Activated CD8-positive, alpha-beta memory T cell treated with anti-CD3 and anti-CD28 coated beads, Interleukin-2, amount 50 U/mL, for 24 hours (primary cell): Measurements from ENCODE around the gene MAPRE2.
"Not testable (repeated sequence)": the region's sequence is repeated elsewhere in the genome, so short reads cannot be mapped to it uniquely, and the experiment has no call there.

Experiments
- DNase-seq: peaks from one replicate; pipeline ENCODE4 v3.0.0-alpha.2; 2020; ENCODE audit errors: extremely low read depth

MAPRE2 gene

DNA sequence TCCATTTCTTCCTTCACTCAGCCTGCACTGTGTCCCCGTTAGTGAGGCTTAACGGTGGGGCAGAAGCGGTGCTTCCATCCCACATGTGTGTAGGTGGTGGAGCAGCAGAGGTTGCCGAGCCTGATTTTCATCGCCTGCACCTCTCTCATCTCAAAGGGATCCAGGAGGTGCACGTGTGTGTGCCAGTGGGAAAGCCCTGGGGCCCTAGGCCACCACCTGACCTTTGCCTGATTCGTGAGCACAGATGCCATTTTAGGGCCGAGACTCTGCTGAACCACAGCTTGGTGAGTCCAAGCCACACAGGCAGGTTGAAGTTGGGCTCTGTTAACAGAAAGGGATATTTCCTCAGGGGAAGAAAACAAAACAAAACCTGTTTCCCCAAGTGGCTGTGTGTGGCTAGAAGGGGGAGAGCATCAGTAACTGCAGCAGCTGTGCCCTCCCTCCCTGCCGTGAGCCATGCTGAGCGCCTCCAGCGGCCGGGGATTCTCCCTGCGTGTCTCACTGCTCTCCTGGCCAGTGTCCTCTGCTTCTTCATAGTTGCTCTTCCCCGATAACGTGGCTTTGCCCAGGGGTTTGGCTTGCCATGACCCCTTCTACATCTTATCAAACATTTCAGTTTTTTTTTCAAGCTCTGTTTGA lies 81.5 kb downstream of the MAPRE2 start:
- DNase-seq = no peak

DNA sequence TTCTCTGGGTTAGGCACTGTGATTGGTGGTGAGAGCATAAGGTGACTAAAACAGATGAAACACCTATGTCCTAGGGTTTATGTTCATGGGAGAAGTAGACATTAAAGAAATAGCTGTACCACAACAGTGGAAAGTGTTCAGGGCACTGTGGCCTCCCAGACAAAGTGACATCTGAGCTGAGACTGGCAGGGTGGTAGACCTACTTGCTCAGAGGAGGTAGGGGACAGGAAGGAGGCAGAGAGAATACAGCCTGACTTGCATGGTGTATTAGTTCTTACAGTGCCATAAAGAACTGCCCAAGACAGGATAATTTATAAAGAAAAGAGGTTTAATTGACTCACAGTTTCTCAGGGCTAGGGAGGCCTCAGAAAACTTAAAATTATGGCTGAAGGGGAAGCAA lies 82.6 kb downstream of the MAPRE2 start:
- no peak for DNase-seq

DNA sequence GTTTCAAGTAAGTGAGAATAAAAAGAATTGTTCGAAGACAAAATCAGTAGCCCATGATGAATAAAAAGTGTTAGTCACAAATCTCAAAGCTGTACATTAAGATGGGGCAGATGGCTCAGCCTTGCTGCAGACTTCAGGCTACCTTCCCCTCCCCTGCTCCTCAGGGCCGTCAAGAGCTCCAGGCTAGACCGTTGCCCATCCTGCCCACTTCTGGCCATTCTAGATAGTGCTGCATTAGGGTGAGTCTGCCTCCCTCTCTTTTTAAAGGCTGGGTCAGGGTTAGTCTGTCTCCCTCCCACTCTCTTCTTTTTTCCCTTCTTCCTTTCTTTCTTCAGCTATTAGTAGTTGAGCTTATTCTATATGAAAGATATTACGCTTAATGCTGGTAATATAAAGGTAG lies 86.0 kb downstream of the MAPRE2 start:
- no peak for DNase-seq

DNA sequence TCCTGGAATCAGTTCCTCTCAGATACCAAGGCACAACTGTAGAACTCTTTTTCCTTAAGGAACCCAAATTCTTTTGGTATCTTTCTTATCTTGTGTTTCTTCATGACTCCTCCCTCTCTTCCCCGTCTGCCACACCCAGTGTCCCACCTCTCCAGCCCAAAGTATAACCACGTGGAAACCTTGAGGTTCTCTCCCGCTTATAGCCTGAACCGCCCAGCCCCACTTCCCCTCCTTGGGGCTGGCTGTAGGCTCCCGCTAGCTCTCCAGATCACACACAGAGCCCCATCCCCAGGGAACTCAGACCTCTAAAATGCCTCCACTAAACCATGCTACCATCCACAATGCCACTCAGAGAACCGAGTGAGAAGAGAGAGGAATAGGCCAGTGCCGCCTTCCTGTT lies 87.5 kb downstream of the MAPRE2 start:
- no peak for DNase-seq

DNA sequence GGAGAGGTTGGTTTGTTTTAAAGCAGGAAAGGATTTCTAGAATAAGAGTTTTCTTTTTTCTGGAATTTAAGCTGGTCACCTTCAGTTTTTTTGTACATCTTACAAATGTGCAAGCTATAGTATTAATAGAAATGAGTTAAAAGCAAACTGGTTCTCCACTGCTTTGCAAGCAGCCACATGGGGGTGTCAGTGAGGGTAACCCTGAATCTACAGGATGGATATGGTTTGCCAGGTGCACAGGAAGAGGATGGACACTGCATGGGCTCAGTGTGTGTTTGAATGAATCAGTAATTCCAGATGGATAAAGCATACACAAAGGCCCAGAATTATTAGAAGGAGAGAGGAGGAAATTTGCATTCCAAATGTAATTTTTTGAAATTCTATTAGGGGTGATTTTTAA lies 89.0 kb downstream of the MAPRE2 start:
- no peak for DNase-seq

DNA sequence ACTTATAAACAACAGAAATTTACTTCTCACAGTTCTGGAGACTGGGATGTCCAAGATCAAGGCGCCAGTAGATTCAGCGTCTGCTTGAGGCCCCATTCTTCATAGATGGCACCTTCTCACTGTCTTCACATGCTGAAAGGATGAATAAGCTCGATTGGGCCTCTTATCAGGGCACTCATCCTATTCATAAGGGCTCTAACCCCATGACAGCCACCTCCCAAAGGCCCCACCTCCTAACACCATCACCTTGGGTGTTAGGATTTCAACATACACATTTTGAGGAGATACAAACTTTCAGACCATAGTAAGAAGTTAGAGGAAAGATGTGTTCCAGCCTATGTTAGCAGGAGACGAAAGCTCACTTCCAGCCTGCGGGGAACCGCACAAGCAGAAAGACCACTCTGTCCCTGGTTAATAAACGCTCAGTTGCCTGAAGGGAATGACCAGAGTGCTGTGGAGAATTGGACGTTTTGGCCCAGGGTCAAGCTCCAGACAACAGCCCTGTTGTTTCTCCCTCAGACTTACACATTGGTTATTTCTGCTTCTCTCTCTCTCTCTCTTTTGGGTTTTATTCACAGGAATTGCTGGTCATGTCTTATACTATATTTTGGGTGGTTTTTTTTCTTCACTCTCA lies 90.3 kb downstream of the MAPRE2 start:
- no peak for DNase-seq

DNA sequence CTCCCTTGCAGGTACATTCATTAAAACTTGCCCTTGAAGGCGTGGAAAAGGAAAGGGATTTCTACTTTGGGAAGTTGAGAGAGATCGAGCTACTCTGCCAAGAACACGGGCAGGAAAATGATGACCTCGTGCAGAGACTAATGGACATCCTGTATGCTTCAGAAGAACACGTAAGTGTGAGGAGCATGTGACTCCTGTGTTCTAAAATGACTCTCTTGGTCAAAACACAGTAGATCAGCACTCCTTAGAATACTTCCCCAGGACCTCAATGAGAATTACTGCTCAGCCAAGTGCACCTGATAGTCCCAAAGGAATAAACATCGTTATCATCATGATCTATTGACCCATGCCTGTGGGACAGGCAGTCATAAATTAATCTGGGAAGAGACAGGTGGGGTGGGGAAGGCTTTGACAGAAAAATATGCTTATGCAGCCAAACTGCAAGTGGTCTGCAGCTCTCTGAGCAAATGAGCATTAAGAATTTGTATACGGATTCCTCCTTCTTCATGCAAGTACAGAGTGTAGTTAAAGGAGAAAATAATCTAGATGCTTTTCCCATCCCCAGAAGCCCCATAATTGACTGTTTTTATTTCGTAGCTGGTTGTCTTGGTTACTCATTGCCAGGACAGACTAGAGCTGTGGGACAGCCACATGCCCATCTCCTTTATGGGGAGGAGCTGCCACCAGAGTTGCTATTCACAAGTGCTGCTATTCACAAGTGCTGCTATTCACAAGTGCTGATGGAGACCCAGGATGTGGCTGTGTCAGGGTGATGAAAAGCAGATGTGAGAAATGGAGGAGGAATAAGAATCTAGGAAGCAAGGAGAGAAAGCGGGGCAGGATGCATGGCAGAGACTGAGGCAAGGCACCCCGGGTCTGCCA lies 91.0 kb downstream of the MAPRE2 start:
- DNase-seq = no peak

DNA sequence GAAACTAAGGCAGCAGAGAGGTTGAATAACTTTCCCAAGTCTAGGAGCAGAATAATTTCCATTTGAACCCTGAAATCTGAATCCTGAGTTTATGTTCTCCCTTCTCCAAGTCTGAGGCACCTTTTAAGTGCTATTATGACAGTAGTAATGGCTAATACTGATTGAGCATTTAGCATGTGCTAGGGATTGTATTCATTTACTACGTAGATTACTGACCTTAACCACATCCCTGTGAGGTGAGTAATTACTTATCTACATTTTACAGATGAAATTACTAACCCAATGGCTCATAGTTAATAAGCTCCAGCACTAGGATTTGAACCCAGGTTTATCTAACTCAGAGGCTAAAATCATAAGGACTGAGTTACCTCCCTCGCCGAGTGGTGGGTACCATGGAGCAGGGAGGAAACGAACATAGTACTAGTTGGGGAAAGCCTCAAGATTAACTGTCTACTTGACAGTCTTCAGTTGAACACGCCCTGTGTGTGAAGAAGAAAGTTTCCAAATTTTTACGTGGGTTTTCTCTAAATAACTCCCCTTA lies 93.0 kb downstream of the MAPRE2 start:
- DNase-seq = no peak

DNA sequence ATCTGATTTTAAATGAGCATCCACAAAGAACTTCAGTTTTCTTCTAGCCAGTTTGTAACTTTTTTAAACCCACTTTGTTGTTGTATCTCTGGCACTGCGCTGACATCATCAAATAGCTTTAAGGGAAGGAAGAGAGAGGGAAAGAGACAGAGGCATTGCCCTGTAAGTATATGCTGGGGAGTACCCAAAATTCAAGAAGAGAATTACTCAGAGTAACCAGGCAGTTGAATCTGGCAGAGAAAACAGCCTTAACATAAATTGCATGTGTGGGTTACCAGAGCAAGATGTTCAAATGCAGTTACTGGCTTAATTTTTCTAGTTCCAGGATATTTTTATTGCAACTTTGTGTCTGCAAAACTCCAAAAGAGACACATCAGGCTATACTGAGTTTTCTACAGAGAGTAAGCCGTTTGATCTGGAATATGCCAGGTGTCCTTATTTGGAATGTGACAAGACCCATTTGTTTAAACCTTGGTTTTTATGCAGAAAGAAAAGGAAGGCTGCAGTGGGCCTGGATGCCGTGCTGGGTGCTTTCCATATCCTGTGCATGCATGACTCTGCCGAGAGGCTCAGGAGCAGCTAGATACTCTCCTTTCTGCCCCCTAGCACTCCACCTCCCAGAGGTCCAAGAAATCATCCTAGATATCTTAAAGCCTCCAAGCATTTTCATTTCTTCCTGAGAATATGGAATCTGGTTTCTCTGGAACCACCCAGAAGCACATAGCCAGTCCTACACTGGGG lies 93.7 kb downstream of the MAPRE2 start:
- DNase-seq = no peak

DNA sequence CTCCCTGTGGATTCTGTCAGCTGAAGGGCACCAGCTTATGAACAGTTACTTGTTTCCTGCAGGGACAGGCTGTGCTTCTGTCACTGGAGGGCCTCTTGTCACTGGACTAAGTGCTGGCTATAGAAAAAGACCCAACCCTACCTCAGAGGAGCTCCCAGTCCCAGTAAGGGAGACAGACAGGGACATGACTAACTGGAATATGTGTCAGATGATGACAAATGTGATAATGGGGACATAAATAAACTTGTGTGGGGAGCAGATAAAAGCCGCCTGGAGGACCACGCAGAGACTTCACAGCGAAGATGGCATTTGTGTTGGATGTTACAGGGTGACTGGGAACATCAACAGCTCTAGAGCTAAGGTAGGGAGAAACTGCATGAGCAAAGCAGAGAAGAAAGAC lies 95.0 kb downstream of the MAPRE2 start:
- no peak for DNase-seq

DNA sequence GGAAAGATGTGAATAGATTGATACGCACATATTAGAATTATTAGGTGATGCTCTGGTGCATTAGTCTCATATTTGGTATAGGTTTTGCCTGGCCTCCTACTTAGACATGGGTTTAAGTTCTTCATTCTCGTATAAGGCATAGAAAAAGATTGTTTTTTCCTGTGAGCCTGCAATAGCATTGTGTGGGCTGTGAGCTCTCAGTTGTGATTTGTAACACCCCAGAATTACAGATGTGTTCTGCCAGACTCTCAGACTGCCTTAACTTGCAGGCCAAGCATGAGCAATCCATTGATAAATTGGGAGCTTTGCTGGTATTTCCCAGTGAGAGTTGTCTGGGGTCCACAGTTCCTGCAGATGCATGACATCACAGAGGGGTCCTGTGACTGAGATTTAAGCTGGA lies 95.7 kb downstream of the MAPRE2 start:
- DNase-seq = no peak

DNA sequence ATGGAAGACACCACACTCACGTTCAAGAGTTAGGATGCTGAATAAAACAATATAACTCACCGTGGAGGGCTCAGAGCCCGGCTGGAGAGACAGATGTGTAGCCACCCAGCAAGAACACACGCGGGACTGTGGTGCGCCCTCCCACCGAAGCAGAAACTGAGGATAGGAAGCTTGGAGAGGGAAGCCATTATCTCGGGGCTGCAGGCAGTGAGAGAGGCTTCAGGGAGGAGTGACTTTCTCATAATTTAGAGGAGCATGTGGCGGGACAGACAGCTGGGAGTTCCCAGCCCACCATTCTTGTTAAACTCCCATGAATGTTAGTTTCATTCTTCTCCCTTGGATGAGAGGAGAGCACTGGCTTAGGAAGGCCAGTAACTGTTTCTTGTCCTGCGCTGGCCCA lies 96.4 kb downstream of the MAPRE2 start:
- no peak for DNase-seq

DNA sequence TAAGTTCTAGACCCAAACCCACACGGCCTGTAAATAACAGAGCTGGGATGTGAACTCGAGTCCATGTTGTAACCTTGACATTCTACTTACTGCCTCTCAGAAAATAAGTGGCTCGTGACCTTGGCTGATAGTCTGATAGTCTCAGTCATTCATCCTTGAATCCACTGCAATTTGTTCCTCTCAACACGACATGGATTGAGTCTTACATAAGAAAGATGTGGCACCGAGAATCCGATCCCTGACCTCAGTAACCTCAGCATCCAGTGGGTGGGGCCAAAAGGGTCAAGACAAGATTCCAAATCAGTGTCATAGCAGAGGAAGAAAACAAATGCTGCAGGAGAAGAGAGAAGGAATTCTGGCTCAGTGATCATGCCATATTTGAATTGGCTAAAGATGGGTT lies 97.6 kb downstream of the MAPRE2 start:
- DNase-seq = no peak

DNA sequence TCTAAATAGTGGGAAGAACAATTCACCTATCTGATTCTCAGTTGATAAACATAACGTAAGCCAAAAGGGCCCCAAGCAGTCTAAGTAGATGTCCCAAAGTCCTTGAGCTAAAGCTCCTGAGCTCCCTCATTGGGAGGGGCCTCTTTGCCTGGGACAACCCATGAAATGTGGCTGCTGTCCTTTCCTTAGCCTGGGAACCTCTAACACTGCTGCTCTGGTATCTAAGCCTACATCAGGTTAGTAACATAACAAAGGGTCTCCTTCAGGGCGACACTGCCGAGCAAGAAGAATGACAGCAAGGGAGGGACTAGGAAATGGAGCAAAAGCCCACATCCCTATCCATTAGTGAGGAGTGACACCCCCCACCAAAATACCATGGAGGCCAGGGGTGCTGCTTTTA lies 98.3 kb downstream of the MAPRE2 start:
- DNase-seq = no peak

DNA sequence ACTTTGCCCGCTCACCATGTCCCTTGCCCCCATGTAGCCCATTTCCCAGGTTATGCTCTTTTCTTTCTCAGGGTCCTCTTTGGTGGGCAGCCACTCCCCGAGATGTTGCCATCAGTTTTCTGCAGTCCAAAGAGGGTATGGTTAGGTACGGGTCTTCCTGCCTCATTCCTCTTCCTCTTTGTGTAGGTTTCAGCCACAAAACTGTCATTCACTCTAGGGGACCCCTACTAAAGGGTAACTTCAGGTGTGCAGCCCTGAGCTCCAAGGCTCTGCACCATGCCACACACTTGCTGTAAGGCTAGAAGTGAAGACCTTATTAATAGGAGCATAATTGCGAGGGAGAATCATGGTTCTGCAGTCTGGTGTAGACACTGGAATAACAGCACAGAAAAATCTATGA lies 99.9 kb downstream of the MAPRE2 start:
- DNase-seq = no peak

DNA sequence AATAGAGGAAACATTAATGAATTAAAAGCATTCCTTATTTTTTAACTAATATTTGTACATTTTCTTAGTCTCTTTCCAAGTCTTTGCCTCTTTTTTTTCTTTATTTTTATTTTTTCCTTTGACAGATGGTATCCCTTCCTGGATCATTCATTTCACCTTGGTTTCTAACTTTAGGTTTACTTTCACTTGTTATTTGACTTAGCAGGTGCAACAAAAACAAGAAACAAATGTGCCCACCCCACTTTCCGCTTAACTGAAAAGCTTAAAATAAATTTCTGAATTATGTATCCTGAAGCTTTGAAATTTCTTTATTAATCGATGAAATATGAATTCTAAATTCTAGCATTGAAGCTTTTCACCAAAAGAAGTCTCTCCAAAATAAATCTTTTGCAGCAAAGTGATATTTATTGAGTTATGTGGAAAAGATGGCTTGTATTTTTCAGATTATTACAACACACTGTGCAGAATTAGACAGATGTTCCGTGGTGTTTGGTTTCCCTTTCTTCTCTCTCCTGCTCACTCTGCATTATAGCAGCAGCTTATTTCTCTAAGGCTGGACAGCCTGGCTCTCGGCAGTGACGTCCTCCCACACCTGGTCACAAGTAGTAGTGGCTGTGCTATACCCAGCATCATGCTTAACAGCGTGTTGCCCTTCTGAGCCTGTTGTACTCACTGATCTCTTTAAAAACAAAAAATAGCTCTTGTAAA lies 100.5 kb downstream of the MAPRE2 start:
- DNase-seq = no peak

DNA sequence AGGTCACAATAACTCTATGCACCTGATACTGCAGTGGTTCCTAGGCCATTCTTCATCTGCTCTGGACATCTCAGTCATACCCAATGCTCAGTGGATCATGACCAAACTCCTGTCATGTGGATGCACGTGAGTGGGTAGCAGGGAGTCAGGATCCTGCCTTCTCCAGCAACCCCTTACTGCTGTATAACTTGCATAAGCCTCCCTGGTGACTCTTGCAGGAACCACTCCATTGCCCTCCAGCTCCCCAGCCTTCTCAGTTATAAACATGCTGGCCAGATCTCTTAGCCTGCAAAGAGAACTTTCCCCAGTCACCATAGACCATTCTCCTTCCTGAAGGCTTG lies 101.0 kb downstream of the MAPRE2 start:
- DNase-seq = no peak

DNA sequence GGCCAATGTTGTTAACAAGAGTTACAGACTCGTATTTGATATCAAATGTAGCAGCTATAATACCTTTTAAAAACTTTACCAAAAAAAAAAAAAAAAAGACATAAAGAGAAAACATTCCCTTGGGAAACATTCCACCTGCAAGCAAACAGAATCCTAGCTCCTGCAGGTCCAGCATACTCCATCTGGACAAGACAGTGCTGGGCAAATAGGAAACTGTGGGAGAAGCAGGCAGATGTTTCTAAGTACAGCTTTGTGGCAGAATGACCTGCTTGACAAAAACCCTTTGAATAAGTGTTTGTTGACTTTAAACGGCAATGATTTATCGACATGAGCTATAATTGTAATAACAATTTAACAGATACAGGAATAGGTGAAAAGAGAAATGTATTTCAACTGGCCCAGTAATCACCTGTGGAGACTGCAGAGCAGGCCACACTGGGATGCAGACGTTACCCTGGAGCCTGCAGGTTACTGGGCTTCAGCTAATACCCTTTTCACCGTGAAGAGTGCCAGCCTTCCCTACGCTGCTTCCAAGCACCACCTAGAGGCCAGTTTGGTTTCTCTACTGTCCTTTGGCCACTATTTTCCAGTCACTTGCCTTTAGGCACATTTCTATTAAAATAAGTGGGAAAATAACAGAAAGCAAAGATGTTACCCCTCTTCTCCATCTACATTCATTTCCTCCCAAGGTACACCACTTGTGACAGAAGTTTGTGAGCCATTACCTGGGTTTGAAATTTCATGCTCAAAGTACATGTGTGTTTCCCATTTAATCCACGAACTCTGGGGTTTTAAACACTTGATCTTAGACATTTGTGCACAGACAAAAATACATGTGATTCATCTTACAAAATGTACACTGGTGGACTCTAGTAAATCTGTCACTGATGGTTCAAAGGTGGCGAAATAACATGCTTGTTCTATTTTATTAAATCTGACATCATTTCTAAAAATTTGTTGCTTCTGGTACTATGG lies 102.7 kb downstream of the MAPRE2 start:
- no peak for DNase-seq

DNA sequence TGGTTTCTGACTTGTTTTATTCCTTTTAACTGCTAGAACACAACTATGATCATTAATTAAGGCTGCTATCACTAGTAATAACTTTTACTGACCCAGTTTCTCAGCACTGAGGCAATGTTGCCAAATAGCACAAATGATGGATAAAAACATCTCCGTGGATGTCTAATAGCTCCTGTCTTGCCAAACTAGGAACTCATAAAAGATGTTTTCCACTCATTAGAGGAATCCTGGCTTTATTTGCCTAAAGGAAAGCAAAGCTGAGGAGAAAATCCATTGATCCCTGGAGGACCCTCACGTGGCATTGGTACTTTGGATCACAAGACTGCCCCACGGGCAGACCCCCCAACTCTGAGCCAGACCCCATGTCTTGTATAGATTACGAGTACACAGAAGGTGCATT lies 103.5 kb downstream of the MAPRE2 start:
- no peak for DNase-seq

DNA sequence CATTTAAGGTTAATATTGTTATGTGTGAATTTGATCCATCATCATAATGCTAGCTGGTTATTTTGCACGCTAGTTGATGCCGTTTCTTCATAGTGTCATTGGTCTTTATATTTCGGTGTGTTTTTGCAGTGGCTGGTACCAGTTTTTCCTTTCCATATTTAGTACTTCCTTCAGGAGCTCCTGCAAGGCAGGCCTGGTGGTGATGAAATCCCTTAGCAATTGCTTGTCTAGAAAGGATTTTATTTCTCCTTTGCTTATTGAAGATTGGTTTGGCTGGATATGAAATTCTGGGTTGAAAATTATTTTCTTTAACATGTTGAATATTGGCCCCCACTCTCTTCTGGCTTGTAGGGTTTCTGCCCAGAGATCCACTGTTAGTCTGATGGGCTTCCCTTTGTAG lies 109.0 kb downstream of the MAPRE2 start:
- not testable (repeated sequence) for DNase-seq
